ENCODE data around the gene POC1A. TPM values are rescaled to one million over a fixed set of nuclear protein-coding genes. Genes with fewer than 3 reads are reported as not detected.

Gene POC1A
- total and polyA plus RNA-seq, 10 of the 15 experiments (the other 5 are each of a cell fraction or from before 2014, with no cell fraction given) = 8.5 to 49.8 (median 23.5) TPM

DNA sequence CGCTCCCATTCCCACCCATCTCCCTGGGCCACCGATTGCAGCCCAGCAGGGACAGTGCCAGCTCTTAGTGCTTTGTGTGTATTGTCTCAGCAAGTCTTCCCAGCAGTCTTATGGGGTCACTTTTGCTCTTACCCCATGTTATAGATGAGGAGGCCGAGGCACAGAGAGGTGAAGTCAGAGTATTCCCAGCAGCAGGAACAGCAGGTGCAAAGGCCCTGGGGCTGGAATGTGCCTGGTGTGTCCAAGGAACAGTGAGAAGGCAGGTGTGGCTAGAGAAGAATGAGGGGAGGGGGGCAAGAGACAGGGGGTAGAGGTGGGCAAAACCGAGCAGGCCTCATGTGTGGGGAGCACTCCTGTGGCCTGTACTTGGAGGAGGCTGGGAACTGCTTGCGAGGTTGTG lies 85.1 kb downstream of the POC1A start:
- 68% methylated on average over 5 of the region's 5 CpGs for WGBS (ENCODE audit: insufficient coverage, insufficient replicate concordance, low lambda C conversion rate, missing lambda C conversion rate)
- Histone ChIP-seq H3K27ac (ENCODE audit: control insufficient read depth, insufficient read depth) (no peak overlapping the region), H3K36me3 (ENCODE audit: control insufficient read depth in 2 of 2, insufficient read depth in 2 of 2, low read length in 1 of 2) (peaks cover 0 to 1% of the 10 kb centered on the region in 2 experiments; a peak in 2 of 4 replicates), H3K9ac (ENCODE audit: control insufficient read depth, insufficient read depth, low read length) (no peak overlapping the region), H2AFZ (ENCODE audit: control insufficient read depth, low read depth, low read length) (no peak overlapping the region), H3K9me3 (replicated peaks; ENCODE audit: control insufficient read depth, insufficient read depth, low read length) (no peaks in the 10 kb centered on the region), H3K4me2 (ENCODE audit: control insufficient read depth, insufficient read depth) (no peak overlapping the region), H3K4me1 (ENCODE audit: control insufficient read depth, insufficient read depth, low read length) (no peaks in the 10 kb centered on the region), H3K4me3 (no peak overlapping the region), H3K79me2 (ENCODE audit: control insufficient read depth, insufficient read depth, low read length) (no peaks in the 10 kb centered on the region), H4K20me1 (ENCODE audit: control insufficient read depth, insufficient read depth) (no peaks in the 10 kb centered on the region), H3K27me3 (replicated peaks in 1 of 2; ENCODE audit: control insufficient read depth in 2 of 2, insufficient read depth in 2 of 2, low read length in 1 of 2) (no peaks in the 10 kb centered on the region)
- ChIA-PET CTCF (no interaction called here), SMC1A (ENCODE audit: uncharacterized antibody, unreplicated experiment) (interaction anchor here (1.0 kb wide), 1 partner anchor 42 kb away, joined by 3 read pairs; no protein-coding TSS in a partner anchor), POLR2A (no interaction called here), RAD21 (ENCODE audit: unreplicated experiment) (no interaction called here)
- FAIRE-seq (no peak), ATAC-seq (no peak), DNase-seq (ENCODE audit: low read depth, low spot score) (no peak)
- intact Hi-C loops (cut with micrococcal nuclease; ENCODE audit: unreplicated experiment) (no loop called here), in situ Hi-C loops (cut with MboI) (no loop called here)
- no TSS peak for BruUV-seq (replicated peaks)
- TF ChIP-seq JUND (IDR thresholded peaks at IDR 0.05; ENCODE audit: low read depth, low read length) (no peak), BRCA1 (IDR thresholded peaks at IDR 0.05; ENCODE audit: low read depth, low read length) (no peak), RUNX3 (IDR thresholded peaks at IDR 0.05; ENCODE audit: low read length) (no peak), TAF1 (IDR thresholded peaks at IDR 0.05; ENCODE audit: borderline replicate concordance, low read depth, low read length) (no peak), SMC3 (IDR thresholded peaks at IDR 0.05; ENCODE audit: borderline replicate concordance, low read length) (no peak), JUNB (IDR thresholded peaks at IDR 0.05) (no peak), ZZZ3 (IDR thresholded peaks at IDR 0.05; ENCODE audit: control insufficient read depth, insufficient read length, low read depth) (no peak), IRF5 (IDR thresholded peaks at IDR 0.05; ENCODE audit: borderline replicate concordance) (no peak), CHD1 (IDR thresholded peaks at IDR 0.05; ENCODE audit: low read depth, low read length) (no peak), RAD51 (IDR thresholded peaks at IDR 0.05) (no peak), ZBED1 (IDR thresholded peaks at IDR 0.05; ENCODE audit: borderline replicate concordance) (no peak), ZNF622 (IDR thresholded peaks at IDR 0.05) (no peak), IRF4 (IDR thresholded peaks at IDR 0.05; ENCODE audit: low read depth, low read length) (no peak)
- TF ChIP-seq, protein P1, sequence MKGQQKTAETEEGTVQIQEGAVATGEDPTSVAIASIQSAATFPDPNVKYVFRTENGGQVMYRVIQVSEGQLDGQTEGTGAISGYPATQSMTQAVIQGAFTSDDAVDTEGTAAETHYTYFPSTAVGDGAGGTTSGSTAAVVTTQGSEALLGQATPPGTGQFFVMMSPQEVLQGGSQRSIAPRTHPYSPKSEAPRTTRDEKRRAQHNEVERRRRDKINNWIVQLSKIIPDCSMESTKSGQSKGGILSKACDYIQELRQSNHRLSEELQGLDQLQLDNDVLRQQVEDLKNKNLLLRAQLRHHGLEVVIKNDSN (IDR thresholded peaks at IDR 0.05; ENCODE audit: borderline replicate concordance, extremely low read length, insufficient read depth, low read depth, low read length) = no peak

All from GM12878 (cell line).